ENCODE results near the gene PAM.
"Not testable (repeated sequence)": the region's sequence is repeated elsewhere in the genome, so short reads cannot be mapped to it uniquely, and the experiment has no call there.

The PAM gene

DNA sequence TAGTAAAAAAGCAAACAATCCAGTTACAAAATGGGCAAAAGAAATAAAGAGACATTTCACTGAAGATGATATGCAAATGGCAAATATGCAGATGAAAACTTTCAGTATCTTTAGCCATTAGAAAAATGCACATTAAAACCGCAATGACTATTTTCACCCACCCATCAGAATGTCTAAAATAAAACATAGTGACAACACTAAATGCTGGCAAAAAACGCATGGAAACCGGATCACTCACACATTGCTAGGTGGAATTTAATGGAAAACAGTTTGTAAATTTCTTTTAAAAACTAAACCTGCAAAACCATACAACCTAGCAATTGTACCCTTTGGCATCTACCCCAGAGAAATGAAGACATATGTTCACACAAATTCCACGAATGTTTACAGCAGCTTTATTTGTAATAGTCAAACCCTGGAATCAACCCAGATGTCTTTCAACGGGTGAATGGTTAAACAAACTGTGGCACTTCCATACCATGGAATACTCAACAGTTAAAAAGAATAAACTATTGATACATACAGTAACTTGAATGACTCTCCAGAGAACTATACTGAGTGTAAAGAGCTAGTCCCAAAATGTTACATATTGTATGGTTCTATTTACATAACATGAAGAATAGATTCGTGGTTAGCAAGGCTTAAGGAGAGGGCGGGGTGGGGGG is 17.2 kb upstream of the PAM start:
- H3K36me3 Mint-ChIP-seq, result no peaks in the 10 kb centered on the region
- no peak overlapping the region for H3K27ac Mint-ChIP-seq
- no peaks in the 10 kb centered on the region for H3K9me3 Mint-ChIP-seq
- ATAC-seq (replicated peaks), result no peak
- H3K4me3 Mint-ChIP-seq, result no peak overlapping the region
- no peaks in the 10 kb centered on the region for H3K4me1 Mint-ChIP-seq
- DNase-seq, result no peak
- peaks cover 0 to 9% of the 10 kb centered on the region in 2 donors for H3K27me3 Mint-ChIP-seq

DNA sequence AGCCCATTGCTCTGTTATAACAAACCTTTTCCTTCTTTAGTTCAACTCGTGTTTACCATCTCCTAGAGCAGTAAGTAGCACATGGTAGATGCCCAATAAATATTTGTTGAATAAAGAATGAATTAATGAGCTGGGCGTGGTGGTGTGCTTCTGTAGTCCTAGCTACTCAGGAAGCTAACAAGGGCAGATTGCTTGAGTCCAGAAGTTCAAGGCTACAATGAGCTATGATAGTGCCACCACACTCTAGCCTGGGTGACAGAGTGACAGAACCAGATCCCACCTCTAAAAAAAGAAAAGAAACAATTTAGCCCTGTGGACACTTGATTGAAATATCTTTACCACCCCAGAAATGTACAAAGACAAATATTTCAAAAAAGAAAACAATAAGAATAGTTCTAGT is 14.6 kb upstream of the PAM start:
- no peak overlapping the region for H3K4me3 Mint-ChIP-seq
- peak overlapping the region; percentile 6 for H3K27ac Mint-ChIP-seq
- DNase-seq (no peak), ATAC-seq (replicated peaks) (no peak)
- H3K4me1 Mint-ChIP-seq, result no peaks in the 10 kb centered on the region
- H3K36me3 Mint-ChIP-seq, result no peaks in the 10 kb centered on the region
- H3K9me3 Mint-ChIP-seq, result no peaks in the 10 kb centered on the region
- peaks cover 0 to 4% of the 10 kb centered on the region in 2 donors for H3K27me3 Mint-ChIP-seq

DNA sequence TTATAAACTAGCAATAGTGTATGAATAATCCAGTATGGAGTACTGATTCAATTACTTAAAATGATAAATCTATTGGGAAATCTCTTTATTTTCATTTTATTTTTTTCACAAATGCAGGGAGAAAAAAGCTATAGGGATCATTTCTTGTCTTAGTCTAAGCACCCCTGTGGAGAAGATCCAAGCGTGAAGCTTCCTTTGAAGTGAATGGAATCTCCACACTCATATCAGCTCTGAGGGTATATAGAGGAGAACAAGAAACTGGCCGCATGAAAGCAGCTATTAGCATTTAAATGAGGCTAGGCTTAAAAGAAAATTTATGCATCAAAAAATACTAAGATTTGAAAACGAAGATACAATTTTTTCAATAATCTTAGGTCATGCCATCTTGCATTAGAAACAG is 12.9 kb upstream of the PAM start:
- peaks cover 0 to under 1% of the 10 kb centered on the region in 2 donors for H3K27me3 Mint-ChIP-seq

DNA sequence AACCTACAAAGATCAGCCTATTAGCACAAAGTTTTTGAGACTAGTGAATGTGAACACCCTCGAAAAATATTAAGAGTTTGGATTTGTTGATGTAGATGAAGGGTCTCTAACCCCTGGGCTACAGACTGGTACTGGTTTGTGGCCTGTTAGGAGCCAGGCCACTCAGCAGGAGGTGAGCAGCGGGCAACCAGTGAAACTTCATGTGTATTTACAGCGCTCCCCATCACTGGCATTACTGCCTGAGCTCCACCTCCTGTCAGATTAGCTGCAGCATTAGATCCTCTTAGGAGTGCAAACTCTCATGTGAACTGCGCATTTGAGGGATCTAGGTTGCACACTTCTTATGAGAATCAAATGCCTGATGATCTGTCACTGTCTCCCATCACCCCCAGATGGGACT is 11.2 kb upstream of the PAM start:
- ATAC-seq (replicated peaks) (no peak), DNase-seq (no peak)
- Mint-ChIP-seq H3K4me1 (peaks cover 0 to 6% of the 10 kb centered on the region in 2 donors), H3K27me3 (no peaks in the 10 kb centered on the region), H3K9me3 (no peaks in the 10 kb centered on the region), H3K27ac (no peak overlapping the region), H3K36me3 (no peaks in the 10 kb centered on the region), H3K4me3 (no peak overlapping the region)

More for the DNA sequence above, 12.9 kb upstream of the PAM start:
- no peaks in the 10 kb centered on the region for H3K36me3 Mint-ChIP-seq
- no peak for ATAC-seq (replicated peaks)
- DNase-seq, result no peak
- H3K9me3 Mint-ChIP-seq, result no peaks in the 10 kb centered on the region
- H3K4me1 Mint-ChIP-seq, result peaks cover 0 to 4% of the 10 kb centered on the region in 2 donors
- H3K27ac Mint-ChIP-seq, result no peak overlapping the region
- no peak overlapping the region for H3K4me3 Mint-ChIP-seq

DNA sequence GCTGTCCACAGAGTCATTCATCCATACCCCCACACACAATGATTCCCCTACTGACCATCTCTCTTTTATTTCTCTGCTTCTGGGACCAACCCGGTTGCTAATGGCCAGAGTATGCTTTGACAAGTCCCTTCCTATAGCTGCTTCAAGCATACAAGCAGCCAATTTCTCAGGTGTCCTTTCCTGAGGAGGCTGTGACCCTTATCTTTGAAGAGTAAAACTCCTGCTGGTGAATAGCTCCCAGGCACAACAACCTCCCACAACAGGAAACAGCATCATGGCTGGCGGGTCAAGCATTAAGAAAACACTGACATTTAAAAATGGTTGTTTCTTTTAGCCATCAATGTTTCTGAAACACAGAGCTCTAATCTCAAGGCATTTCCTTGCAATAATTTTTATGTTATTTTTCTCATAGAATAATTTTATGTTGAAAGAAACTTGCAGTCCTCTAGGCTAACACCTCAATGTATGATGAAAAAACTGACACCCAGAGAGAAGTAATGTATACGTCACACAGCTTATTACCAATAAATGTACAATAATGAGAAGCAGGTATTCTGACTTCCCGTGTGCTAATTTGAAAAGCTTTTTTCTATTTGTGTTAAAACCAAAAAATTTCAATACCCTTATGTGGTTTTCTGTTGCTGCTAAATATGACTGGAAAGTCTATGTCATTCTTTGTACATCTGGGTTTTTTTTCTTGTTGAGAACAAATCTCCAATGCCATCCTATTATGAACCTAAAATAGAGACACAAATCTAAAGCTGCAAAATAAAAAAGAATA is 7.5 kb upstream of the PAM start:
- Mint-ChIP-seq H3K4me3 (no peak overlapping the region), H3K36me3 (no peaks in the 10 kb centered on the region), H3K9me3 (peaks cover 0 to under 1% of the 10 kb centered on the region in 2 donors), H3K4me1 (peaks cover 0 to 6% of the 10 kb centered on the region in 2 donors), H3K27ac (no peak overlapping the region), H3K27me3 (peaks cover 5 to 9% of the 10 kb centered on the region in 2 donors)
- DNase-seq, result no peak
- ATAC-seq (replicated peaks), result peak in 1 of 2 donors; percentile 64

DNA sequence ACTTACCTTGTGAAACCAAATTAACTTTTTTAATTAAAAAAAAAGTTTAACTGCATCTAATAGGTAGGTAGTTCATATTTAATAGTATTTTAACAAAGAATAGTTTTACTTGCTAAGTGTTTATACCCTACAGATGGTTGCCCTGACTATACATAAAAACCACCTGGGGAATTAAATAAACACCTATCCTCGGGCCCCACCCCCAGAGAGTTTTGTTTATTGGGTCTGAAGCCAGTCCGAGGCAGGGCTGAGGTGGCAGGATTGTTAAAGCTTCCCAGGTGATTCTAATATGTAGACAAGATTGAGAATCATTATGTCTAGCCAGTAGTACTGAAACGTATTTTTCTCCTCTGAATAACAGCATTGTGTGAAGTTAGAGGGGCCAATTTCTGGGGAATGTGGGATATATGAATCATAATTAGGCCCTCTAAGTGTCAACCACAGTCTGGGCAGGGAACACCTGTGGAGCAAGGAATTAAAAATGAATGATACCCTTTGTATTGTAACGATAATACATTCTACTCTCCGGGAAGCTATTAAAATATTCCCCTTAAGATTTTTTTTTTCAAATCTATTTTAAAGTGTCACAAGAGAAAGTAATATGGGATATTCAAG is 5.6 kb upstream of the PAM start:
- Mint-ChIP-seq H3K4me3 (no peak overlapping the region), H3K9me3 (peaks cover 4 to 7% of the 10 kb centered on the region in 2 donors), H3K4me1 (peaks cover 13 to 17% of the 10 kb centered on the region in 2 donors), H3K27ac (no peak overlapping the region), H3K27me3 (peaks cover 21 to 24% of the 10 kb centered on the region in 2 donors), H3K36me3 (peaks cover 4% of the 10 kb centered on the region in 2 donors)
- no peak for ATAC-seq (replicated peaks)
- no peak for DNase-seq

DNA sequence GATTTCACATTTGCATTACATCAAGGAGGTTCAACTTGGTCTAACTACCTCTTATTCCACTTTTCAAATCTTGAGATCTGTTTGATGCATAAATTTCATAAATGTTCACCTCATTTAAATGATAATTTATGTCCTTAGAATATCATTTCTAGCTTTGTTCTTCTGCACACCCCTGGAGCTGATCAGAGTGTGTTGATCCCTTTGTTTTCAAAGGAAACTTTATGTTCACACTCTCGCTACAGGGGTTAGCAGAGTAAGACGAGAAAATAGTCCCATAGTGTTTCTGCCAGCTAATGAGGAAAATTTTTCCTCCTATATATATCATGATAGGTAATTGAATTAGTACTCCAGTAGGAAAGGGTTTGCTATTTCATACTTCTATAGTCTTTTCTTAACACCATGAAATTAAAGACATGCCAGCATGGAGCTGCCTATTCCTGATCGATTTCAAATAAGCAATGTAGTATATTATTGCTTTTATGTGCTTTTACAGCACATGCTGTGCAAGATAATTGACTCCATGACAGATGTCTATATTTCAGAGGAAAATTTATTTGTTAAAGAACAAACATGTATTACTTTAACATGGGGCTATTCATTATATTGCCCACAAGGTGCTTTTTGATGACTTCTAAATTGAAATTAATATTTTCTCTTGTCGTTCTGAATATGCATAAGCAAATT is 4.8 kb upstream of the PAM start:
- peaks cover 21 to 24% of the 10 kb centered on the region in 2 donors for H3K27me3 Mint-ChIP-seq
- no peak overlapping the region for H3K27ac Mint-ChIP-seq
- ATAC-seq (replicated peaks) (no peak), DNase-seq (no peak)
- H3K4me3 Mint-ChIP-seq, result no peak overlapping the region
- H3K4me1 Mint-ChIP-seq, result peaks cover 13 to 20% of the 10 kb centered on the region in 2 donors
- peaks cover 4 to 7% of the 10 kb centered on the region in 2 donors for H3K9me3 Mint-ChIP-seq
- peaks cover 4% of the 10 kb centered on the region in 2 donors for H3K36me3 Mint-ChIP-seq

DNA sequence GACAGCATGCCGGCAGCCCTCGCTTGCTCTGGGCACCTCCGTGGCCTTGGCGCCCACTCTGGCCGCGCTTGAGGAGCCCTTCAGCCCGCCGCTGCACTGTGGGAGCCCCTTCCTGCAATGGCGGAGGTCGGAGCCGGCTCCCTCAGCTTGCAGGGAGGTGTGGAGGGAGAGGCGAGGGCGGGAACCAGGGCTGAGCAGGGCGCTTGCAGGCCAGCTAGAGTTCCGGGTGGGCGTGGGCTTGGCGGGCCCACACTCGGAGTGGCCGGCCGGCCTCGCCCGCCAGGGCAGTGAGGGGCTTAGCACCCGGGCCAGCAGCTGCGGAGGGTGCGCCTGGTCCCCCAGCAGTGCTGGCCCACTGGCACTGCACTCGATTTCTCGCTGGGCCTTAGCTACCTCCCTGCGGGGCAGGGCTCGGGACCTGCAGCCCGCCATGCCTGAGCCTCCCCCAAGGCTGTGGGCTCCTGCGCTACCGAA is 3.2 kb upstream of the PAM start:
- not testable (repeated sequence) for ATAC-seq (replicated peaks); H3K36me3 Mint-ChIP-seq; H3K27ac Mint-ChIP-seq; DNase-seq; H3K9me3 Mint-ChIP-seq; H3K4me3 Mint-ChIP-seq
- peaks cover 21 to 24% of the 10 kb centered on the region in 2 donors for H3K27me3 Mint-ChIP-seq
- peaks cover 18 to 29% of the 10 kb centered on the region in 2 donors for H3K4me1 Mint-ChIP-seq

DNA sequence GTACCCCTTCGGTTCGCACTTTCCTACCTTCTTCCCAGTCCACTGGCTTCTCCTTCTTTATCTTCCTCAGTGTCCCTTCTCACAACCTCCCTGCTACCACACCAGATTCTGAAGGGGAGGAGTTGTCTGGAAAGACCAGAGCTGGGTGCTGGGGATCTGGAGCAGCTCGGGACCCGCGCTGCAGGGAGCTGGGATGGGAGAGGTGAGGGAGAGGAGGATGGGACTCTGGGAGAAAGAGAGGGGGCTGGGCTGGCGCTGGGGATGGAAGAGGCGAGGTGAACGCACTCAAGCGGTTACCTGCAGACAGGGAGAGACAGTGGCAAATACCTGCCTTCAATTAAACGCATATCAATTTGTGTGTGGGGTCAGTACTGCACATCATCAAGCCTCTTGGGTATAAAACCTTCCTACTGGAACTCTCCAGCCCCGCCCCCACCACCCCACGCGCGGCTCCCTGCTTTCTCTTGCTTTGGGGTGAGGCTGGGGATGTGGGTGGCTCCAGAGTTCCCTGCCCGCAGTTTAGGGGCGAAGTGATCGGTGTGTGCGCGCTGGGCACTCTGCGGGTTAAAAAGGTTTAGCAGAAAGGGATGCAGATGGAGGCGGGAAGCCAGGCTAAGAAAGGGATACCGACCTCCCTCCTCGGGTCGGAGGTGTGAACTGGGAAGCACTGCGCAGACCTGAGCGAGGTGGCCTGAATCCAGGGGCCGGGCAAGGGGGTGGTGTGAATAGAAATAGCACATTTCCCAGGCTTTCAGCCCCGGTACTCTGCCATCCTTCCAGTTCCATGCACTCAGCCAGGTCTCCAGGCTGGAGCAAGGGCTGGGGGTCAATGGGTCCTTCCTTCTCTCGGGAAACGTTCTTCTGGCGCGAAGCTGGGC is 977 bp upstream of the PAM start:
- H3K4me3 Mint-ChIP-seq, result peak overlapping the region; percentile 82 to 97
- peaks cover 4 to 7% of the 10 kb centered on the region in 2 donors for H3K9me3 Mint-ChIP-seq
- H3K27ac Mint-ChIP-seq, result peak overlapping the region; percentile 56
- ATAC-seq (replicated peaks), result peak in 1 of 2 donors; percentile 6
- H3K27me3 Mint-ChIP-seq, result peaks cover 21 to 24% of the 10 kb centered on the region in 2 donors
- H3K36me3 Mint-ChIP-seq, result peaks cover 4 to 9% of the 10 kb centered on the region in 2 donors
- DNase-seq, result no peak
- peaks cover 14 to 32% of the 10 kb centered on the region in 2 donors for H3K4me1 Mint-ChIP-seq

DNA sequence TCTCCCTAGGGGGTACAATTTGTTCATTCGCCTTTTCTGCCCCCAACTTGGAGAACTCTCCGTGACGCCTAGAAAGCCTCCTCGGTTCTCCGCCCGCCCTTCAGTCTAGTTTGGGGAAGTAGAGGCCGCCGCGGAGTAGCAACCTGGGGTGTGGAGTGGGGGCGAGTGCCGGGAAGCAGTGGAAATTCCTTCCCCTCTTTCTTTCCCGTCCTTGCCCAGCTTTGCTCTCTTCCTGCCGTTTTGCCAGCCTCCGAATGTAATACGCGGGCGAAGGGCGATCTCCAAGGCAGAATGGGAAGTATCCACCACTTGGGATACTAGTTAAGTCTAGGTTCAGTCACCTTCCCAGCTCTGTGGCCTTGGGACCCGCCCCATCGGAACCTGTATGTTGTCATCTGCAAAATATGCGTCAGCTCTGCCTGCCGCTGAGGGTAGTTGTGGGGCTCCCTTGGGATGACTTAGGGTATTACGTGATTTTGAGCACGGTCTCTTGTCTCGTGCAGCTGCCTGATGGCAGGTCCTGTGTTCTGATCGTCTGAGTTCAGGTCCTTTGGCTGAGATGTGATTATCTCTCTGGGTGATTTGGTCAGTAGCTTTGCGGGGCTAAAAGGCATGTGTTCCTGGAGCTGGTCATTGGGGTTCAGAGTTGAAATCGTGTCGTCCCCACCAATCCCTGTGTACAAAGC is 724 bp downstream of the PAM start:
- Mint-ChIP-seq H3K4me1 (peaks cover 21 to 44% of the 10 kb centered on the region in 2 donors), H3K36me3 (peaks cover 4 to 9% of the 10 kb centered on the region in 2 donors), H3K27ac (peak overlapping the region; percentile 94), H3K27me3 (peaks cover 21 to 24% of the 10 kb centered on the region in 2 donors), H3K4me3 (peak overlapping the region; percentile 92 to 97), H3K9me3 (peaks cover 4 to 7% of the 10 kb centered on the region in 2 donors)
- peak; percentile 78 for ATAC-seq (replicated peaks)
- DNase-seq, result peak; percentile 54

DNA sequence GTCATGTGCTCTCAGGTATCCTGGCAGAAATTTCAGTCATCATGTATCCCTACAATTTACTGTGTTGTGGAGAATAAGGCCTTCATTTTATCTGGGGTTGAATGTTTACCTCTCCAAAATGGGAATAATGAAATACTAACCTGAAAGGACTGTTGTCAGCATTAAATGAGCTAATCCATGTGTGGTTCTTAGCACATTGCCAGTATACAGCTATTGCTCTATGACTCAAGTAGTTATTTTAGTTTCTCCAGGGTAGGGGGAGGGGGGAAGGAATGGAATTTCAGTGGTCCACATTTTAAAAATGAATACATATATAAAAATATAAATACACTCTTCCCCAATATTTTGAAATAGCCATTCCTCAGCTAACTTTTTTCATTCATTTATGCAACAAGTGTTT is 3.5 kb downstream of the PAM start:
- Mint-ChIP-seq H3K4me1 (peaks cover 32 to 56% of the 10 kb centered on the region in 2 donors), H3K27me3 (peaks cover 5 to 6% of the 10 kb centered on the region in 2 donors), H3K27ac (no peak overlapping the region), H3K4me3 (no peak overlapping the region), H3K36me3 (peaks cover 0 to 5% of the 10 kb centered on the region in 2 donors), H3K9me3 (no peaks in the 10 kb centered on the region)
- no peak for DNase-seq
- ATAC-seq (replicated peaks), result no peak

DNA sequence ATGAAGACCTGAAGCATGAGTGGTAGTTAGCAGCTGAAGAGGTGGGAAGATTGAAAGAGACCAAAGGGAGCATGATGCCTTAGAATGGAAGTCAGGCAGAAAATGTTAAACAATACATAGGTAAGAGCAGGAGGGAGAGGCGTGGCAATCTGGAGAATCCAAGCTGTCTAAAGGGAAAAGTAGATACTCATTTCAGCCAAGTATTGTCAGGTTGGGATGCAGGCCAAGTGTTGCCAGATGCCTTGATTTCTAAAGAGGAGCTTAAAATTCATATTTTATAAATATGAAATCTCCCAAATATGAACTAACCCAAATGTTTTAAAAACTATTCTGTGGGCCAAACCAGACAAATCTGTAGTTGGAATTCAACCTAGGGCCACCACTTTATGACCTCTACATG is 4.2 kb downstream of the PAM start:
- ATAC-seq (replicated peaks) (no peak), DNase-seq (no peak)
- no peak overlapping the region for H3K4me3 Mint-ChIP-seq
- no peaks in the 10 kb centered on the region for H3K9me3 Mint-ChIP-seq
- peaks cover 29 to 53% of the 10 kb centered on the region in 2 donors for H3K4me1 Mint-ChIP-seq
- no peak overlapping the region for H3K27ac Mint-ChIP-seq
- peaks cover 0 to 5% of the 10 kb centered on the region in 2 donors for H3K36me3 Mint-ChIP-seq
- no peaks in the 10 kb centered on the region for H3K27me3 Mint-ChIP-seq

DNA sequence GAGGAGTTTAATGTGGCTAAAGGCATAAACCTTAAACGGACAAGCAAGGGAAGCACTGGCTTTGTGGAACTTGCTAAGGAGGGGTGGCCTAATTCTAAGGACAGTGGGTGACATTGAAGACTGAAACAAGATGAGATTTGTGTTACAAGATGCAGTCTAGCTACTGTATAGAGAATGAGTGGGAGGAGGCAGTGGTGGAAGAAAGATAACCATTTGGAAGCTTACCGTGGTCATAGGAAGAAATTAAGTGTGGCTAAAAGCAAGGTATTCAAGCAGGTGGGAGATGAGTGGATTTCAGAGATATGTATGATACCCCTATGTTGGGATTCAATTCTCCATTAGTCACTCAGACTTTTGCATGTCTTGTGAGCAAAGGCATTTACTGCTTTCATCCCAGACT is 4.6 kb downstream of the PAM start:
- H3K36me3 Mint-ChIP-seq, result peaks cover 0 to 5% of the 10 kb centered on the region in 2 donors
- DNase-seq (no peak), ATAC-seq (replicated peaks) (no peak)
- H3K4me1 Mint-ChIP-seq, result peaks cover 30 to 53% of the 10 kb centered on the region in 2 donors
- H3K4me3 Mint-ChIP-seq, result no peak overlapping the region
- no peak overlapping the region for H3K27ac Mint-ChIP-seq
- H3K27me3 Mint-ChIP-seq, result no peaks in the 10 kb centered on the region
- H3K9me3 Mint-ChIP-seq, result no peaks in the 10 kb centered on the region
